AG04449 (cell line): ENCODE results near the gene HOXD11.

Source experiments
- CTCF ChIA-PET: fragments of 350-600 bp; formaldehyde crosslinking; extraction: SDS; loops from one replicate; lab custom pipeline; 2021; ENCODE audit warnings: antibody characterized with exemption; lab: Yijun Ruan, JAX
- POLR2A ChIA-PET: fragments of 400-600, 350-600 bp; formaldehyde crosslinking; extraction: SDS; loops from one replicate; lab custom pipeline; 2020; ENCODE audit warnings: antibody characterized with exemption, inconsistent platforms; lab: Yijun Ruan, JAX
- DNase-seq: peaks from one replicate; pipeline ENCODE4 v3.0.0-alpha.2; 2010; ENCODE audit warnings: low read depth, low spot score
- H3K4me3 ChIP-seq: 2 replicates; pipeline ENCODE4 v1.5.1; 2011; ENCODE audit warnings: low read depth, mild to moderate bottlenecking, control low read depth, low read length
- CTCF ChIP-seq: IDR thresholded peaks from one replicate; pipeline ENCODE4 v1.5.1; 2011; ENCODE audit warnings: mild to moderate bottlenecking, moderate library complexity, low read length, control low read depth, inconsistent platforms; ENCODE audit not compliant: insufficient read depth; ENCODE audit errors: missing control alignments

HOXD11 gene

GRCh38 chr2:176080540-176081375, 26.3 kb upstream of the HOXD11 start:
- no peak for TF ChIP-seq CTCF
- DNase-seq: no peak
- H3K4me3 ChIP-seq: no peak overlapping the region
- CTCF ChIA-PET: interaction anchor here (0.8 to 7.9 kb wide), 11 partner anchors 8 to 721 kb away, joined by 3 to 115 read pairs (median 3); partner anchors contain the start of gene LNPK
- POLR2A ChIA-PET: no interaction called here

- TF ChIP-seq CTCF: no peak
- POLR2A ChIA-PET: no interaction called here
- CTCF ChIA-PET: interaction anchor here (0.9 to 7.9 kb wide), 7 partner anchors 8 to 722 kb away, joined by 3 to 115 read pairs (median 5); no protein-coding TSS in a partner anchor
- no peak overlapping the region for H3K4me3 ChIP-seq
- no peak for DNase-seq
These were observed 25.7 kb upstream of the HOXD11 start for GRCh38 chr2:176081376-176081836.

GRCh38 chr2:176081837-176082524, 25.1 kb upstream of the HOXD11 start:
- DNase-seq: no peak
- no peak for TF ChIP-seq CTCF
- CTCF ChIA-PET: interaction anchor here (0.8 to 7.9 kb wide), 7 partner anchors 8 to 714 kb away, joined by 3 to 115 read pairs (median 5); no protein-coding TSS in a partner anchor
- POLR2A ChIA-PET: no interaction called here
- no peak overlapping the region for H3K4me3 ChIP-seq

GRCh38 chr2:176082525-176082823, 24.6 kb upstream of the HOXD11 start:
- no peak for DNase-seq
- no peak for TF ChIP-seq CTCF
- POLR2A ChIA-PET: no interaction called here
- CTCF ChIA-PET: interaction anchor here (0.8 to 7.9 kb wide), 6 partner anchors 9 to 715 kb away, joined by 3 to 115 read pairs (median 5); no protein-coding TSS in a partner anchor
- H3K4me3 ChIP-seq: no peak overlapping the region

- ChIA-PET POLR2A (no interaction called here), CTCF (interaction anchor here (0.8 to 7.9 kb wide), 4 partner anchors 10 to 395 kb away, joined by 3 to 115 read pairs (median 26); no protein-coding TSS in a partner anchor)
- no peak for DNase-seq
- TF ChIP-seq CTCF: no peak
- no peak overlapping the region for H3K4me3 ChIP-seq
These were observed 24.0 kb upstream of the HOXD11 start for GRCh38 chr2:176082824-176083751.
